ENCODE results near the gene CSRP3.

Gene CSRP3

GRCh38 chr11:19193916-19194315 lies 7.9 kb downstream of the CSRP3 start:
- Mint-ChIP-seq H3K36me3 (ENCODE audit: insufficient read depth) (no peaks in the 10 kb centered on the region), H3K27ac (ENCODE audit: low read depth) (no peak overlapping the region), H3K4me1 (no peaks in the 10 kb centered on the region), H3K9me3 (no peaks in the 10 kb centered on the region), H3K4me3 (no peak overlapping the region), H3K27me3 (no peaks in the 10 kb centered on the region)
- ATAC-seq (replicated peaks; ENCODE audit: extremely low read depth, poor library complexity, severe bottlenecking) (no peak), DNase-seq (ENCODE audit: low spot score in 2 of 2) (no peak)

- Mint-ChIP-seq H3K4me1 (no peaks in the 10 kb centered on the region), H3K27me3 (no peaks in the 10 kb centered on the region), H3K36me3 (ENCODE audit: insufficient read depth) (peaks cover 1% of the 10 kb centered on the region), H3K4me3 (no peak overlapping the region), H3K27ac (ENCODE audit: low read depth) (no peak overlapping the region), H3K9me3 (no peaks in the 10 kb centered on the region)
- DNase-seq (ENCODE audit: low spot score in 2 of 2) (no peak), ATAC-seq (replicated peaks; ENCODE audit: extremely low read depth, poor library complexity, severe bottlenecking) (no peak)
Measured at GRCh38 chr11:19191530-19192169, 10.1 kb downstream of the CSRP3 start.

GRCh38 chr11:19187833-19188258 lies 13.9 kb downstream of the CSRP3 start:
- Mint-ChIP-seq H3K27ac (ENCODE audit: low read depth) (no peak overlapping the region), H3K4me1 (no peaks in the 10 kb centered on the region), H3K4me3 (no peak overlapping the region), H3K36me3 (ENCODE audit: insufficient read depth) (peaks cover 1% of the 10 kb centered on the region), H3K27me3 (no peaks in the 10 kb centered on the region), H3K9me3 (no peaks in the 10 kb centered on the region)
- no peak for ATAC-seq (replicated peaks; ENCODE audit: extremely low read depth, poor library complexity, severe bottlenecking)
- no peak for DNase-seq (ENCODE audit: low spot score in 2 of 2)

GRCh38 chr11:19187114-19187832 lies 14.5 kb downstream of the CSRP3 start:
- DNase-seq (ENCODE audit: low spot score in 2 of 2) (no peak), ATAC-seq (replicated peaks; ENCODE audit: extremely low read depth, poor library complexity, severe bottlenecking) (no peak)
- Mint-ChIP-seq H3K27ac (ENCODE audit: low read depth) (no peak overlapping the region), H3K36me3 (ENCODE audit: insufficient read depth) (peaks cover 1% of the 10 kb centered on the region), H3K4me1 (no peaks in the 10 kb centered on the region), H3K9me3 (no peaks in the 10 kb centered on the region), H3K4me3 (no peak overlapping the region), H3K27me3 (no peaks in the 10 kb centered on the region)

GRCh38 chr11:19185516-19186052 lies 16.2 kb downstream of the CSRP3 start:
- H3K27ac Mint-ChIP-seq (ENCODE audit: low read depth), result no peak overlapping the region
- H3K36me3 Mint-ChIP-seq (ENCODE audit: insufficient read depth), result peaks cover 1% of the 10 kb centered on the region
- ATAC-seq (replicated peaks; ENCODE audit: extremely low read depth, poor library complexity, severe bottlenecking) (no peak), DNase-seq (ENCODE audit: low spot score in 2 of 2) (no peak)
- no peak overlapping the region for H3K4me3 Mint-ChIP-seq
- H3K27me3 Mint-ChIP-seq, result no peaks in the 10 kb centered on the region
- H3K9me3 Mint-ChIP-seq, result no peaks in the 10 kb centered on the region
- no peaks in the 10 kb centered on the region for H3K4me1 Mint-ChIP-seq

GRCh38 chr11:19185036-19185435 lies 16.7 kb downstream of the CSRP3 start:
- Mint-ChIP-seq H3K9me3 (no peaks in the 10 kb centered on the region), H3K36me3 (ENCODE audit: insufficient read depth) (peaks cover 1% of the 10 kb centered on the region), H3K27me3 (no peaks in the 10 kb centered on the region), H3K27ac (ENCODE audit: low read depth) (no peak overlapping the region), H3K4me3 (no peak overlapping the region), H3K4me1 (no peaks in the 10 kb centered on the region)
- no peak for DNase-seq (ENCODE audit: low spot score in 2 of 2)
- no peak for ATAC-seq (replicated peaks; ENCODE audit: extremely low read depth, poor library complexity, severe bottlenecking)

GRCh38 chr11:19183646-19184045 lies 18.1 kb downstream of the CSRP3 start:
- Mint-ChIP-seq H3K27me3 (no peaks in the 10 kb centered on the region), H3K36me3 (ENCODE audit: insufficient read depth) (peaks cover 1% of the 10 kb centered on the region), H3K4me3 (no peak overlapping the region), H3K27ac (ENCODE audit: low read depth) (no peak overlapping the region), H3K9me3 (no peaks in the 10 kb centered on the region), H3K4me1 (no peaks in the 10 kb centered on the region)
- no peak for DNase-seq (ENCODE audit: low spot score in 2 of 2)
- no peak for ATAC-seq (replicated peaks; ENCODE audit: extremely low read depth, poor library complexity, severe bottlenecking)

- Mint-ChIP-seq H3K27ac (ENCODE audit: low read depth) (no peak overlapping the region), H3K27me3 (no peaks in the 10 kb centered on the region), H3K4me3 (no peak overlapping the region), H3K9me3 (no peaks in the 10 kb centered on the region), H3K36me3 (ENCODE audit: insufficient read depth) (peaks cover 3% of the 10 kb centered on the region), H3K4me1 (no peaks in the 10 kb centered on the region)
- ATAC-seq (replicated peaks; ENCODE audit: extremely low read depth, poor library complexity, severe bottlenecking), result no peak
- no peak for DNase-seq (ENCODE audit: low spot score in 2 of 2)
Measured at GRCh38 chr11:19181531-19182261, 20.1 kb downstream of the CSRP3 start.

- Mint-ChIP-seq H3K27me3 (no peaks in the 10 kb centered on the region), H3K4me1 (no peaks in the 10 kb centered on the region), H3K27ac (ENCODE audit: low read depth) (no peak overlapping the region), H3K4me3 (no peak overlapping the region), H3K9me3 (no peaks in the 10 kb centered on the region), H3K36me3 (ENCODE audit: insufficient read depth) (peaks cover 24% of the 10 kb centered on the region)
- ATAC-seq (replicated peaks; ENCODE audit: extremely low read depth, poor library complexity, severe bottlenecking), result no peak
- no peak for DNase-seq (ENCODE audit: low spot score in 2 of 2)
Measured at GRCh38 chr11:19176629-19177186, 25.1 kb downstream of the CSRP3 start.

- Mint-ChIP-seq H3K27me3 (no peaks in the 10 kb centered on the region), H3K4me3 (no peak overlapping the region), H3K36me3 (ENCODE audit: insufficient read depth) (peaks cover 26% of the 10 kb centered on the region), H3K27ac (ENCODE audit: low read depth) (no peak overlapping the region), H3K9me3 (no peaks in the 10 kb centered on the region), H3K4me1 (no peaks in the 10 kb centered on the region)
- ATAC-seq (replicated peaks; ENCODE audit: extremely low read depth, poor library complexity, severe bottlenecking) (no peak), DNase-seq (ENCODE audit: low spot score in 2 of 2) (no peak)
Measured at GRCh38 chr11:19173964-19174638, 27.7 kb downstream of the CSRP3 start.

- Mint-ChIP-seq H3K4me3 (no peak overlapping the region), H3K27ac (ENCODE audit: low read depth) (no peak overlapping the region), H3K27me3 (no peaks in the 10 kb centered on the region), H3K4me1 (no peaks in the 10 kb centered on the region), H3K9me3 (no peaks in the 10 kb centered on the region), H3K36me3 (ENCODE audit: insufficient read depth) (peaks cover 33% of the 10 kb centered on the region)
- DNase-seq (ENCODE audit: low spot score in 2 of 2) (no peak), ATAC-seq (replicated peaks; ENCODE audit: extremely low read depth, poor library complexity, severe bottlenecking) (no peak)
Measured at GRCh38 chr11:19173004-19173689, 28.6 kb downstream of the CSRP3 start.

- Mint-ChIP-seq H3K36me3 (ENCODE audit: insufficient read depth) (peaks cover 41% of the 10 kb centered on the region), H3K9me3 (no peaks in the 10 kb centered on the region), H3K4me1 (peaks cover under 1% of the 10 kb centered on the region), H3K27ac (ENCODE audit: low read depth) (no peak overlapping the region), H3K4me3 (no peak overlapping the region), H3K27me3 (no peaks in the 10 kb centered on the region)
- no peak for ATAC-seq (replicated peaks; ENCODE audit: extremely low read depth, poor library complexity, severe bottlenecking)
- no peak for DNase-seq (ENCODE audit: low spot score in 2 of 2)
Measured at GRCh38 chr11:19168090-19168489, 33.7 kb downstream of the CSRP3 start.

All from central memory CD8-positive, alpha-beta T cell (primary cell).